ENCODE results near the gene MECR.

DNA sequence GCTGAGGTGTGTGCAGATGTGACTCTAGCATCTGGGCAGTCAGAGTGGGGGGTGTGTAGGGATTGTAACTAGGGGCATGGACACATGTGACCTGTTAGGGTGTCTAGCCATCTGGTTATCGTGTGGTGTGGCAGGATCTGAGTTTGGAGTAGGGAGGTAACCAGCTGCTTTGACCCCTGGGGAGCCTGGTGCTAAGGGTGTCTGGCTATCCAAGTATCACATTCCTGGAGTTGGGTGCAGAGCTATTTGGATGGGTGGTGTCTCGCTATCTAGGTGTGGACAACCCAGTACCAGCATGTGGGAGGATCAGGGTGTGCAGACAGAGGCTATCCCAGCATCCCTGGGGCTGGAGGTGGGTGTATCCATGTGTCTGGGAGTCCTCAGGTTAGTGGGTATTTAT lies 10.3 kb upstream of the MECR start:
- TF ChIP-seq CTCF (IDR thresholded peaks at IDR 0.05): no peak
- TF ChIP-seq POLR2A (IDR thresholded peaks at IDR 0.05): no peak

Data from uterus (tissue), 2 donors.